A549 (cell line): ENCODE measurements around the gene SRSF4. TPM values are rescaled to one million over a fixed set of nuclear protein-coding genes. Genes with fewer than 3 reads are reported as not detected.

Experiments
- ATAC-seq, 2 experiments: fragments of 200-7000 bp in 1 of 2; fragments of >200 bp in 1 of 2; cut with Nextera tagmentation in 1 of 2; cut with Tn5 transposase in 1 of 2; 3 replicates each; pipeline versions ENCODE4 v1.8.0 to v1.9.1; 2018 to 2020; ENCODE audit warnings: mild to moderate bottlenecking in 1 of 2, moderate library complexity in 1 of 2
- CTCF ChIA-PET: fragments of 300-600 bp; sonication (Branson Sonifier 250); formaldehyde crosslinking; extraction: SDS; loops from one replicate; lab custom pipeline; 2021; ENCODE audit warnings: antibody characterized with exemption, inconsistent platforms; lab: Yijun Ruan, JAX
- POLR2A ChIA-PET: fragments of 350-600 bp; formaldehyde crosslinking; extraction: SDS; loops from one replicate; lab custom pipeline; 2021; ENCODE audit warnings: antibody characterized with exemption, inconsistent platforms; lab: Yijun Ruan, JAX
- DNase-seq, 2 experiments: peaks; one replicate each; pipeline versions ENCODE4 v3.0.0 to v3.0.0-alpha.2; 2011 to 2016; ENCODE audit warnings: low read depth in 1 of 2, low spot score in 1 of 2
- FAIRE-seq: peaks from 2 replicates; lab custom pipeline; 2011; peaks lifted over from hg19 to GRCh38; lab: Jason Lieb, UNC
- H3K27ac ChIP-seq, 2 experiments: fragments of >200 bp; sonication (Bioruptor Twin); formaldehyde crosslinking; 3 replicates each; pipeline ENCODE4 v1.5.1; 2016 to 2017
- H3K4me1 ChIP-seq: fragments of >200 bp; sonication (Bioruptor Twin); formaldehyde crosslinking; 3 replicates; pipeline ENCODE4 v1.6.1; 2016
- H3K4me2 ChIP-seq: fragments of >200 bp; sonication (Bioruptor Twin); formaldehyde crosslinking; 3 replicates; pipeline ENCODE4 v1.6.1; 2016
- H3K4me3 ChIP-seq: fragments of >200 bp; sonication (Bioruptor Twin); formaldehyde crosslinking; 3 replicates; pipeline ENCODE4 v1.5.1; 2016
- H3K9me3 ChIP-seq: fragments of >200 bp; sonication (Bioruptor Twin); formaldehyde crosslinking; 3 replicates; pipeline ENCODE4 v1.6.1; 2016
- BCL3 ChIP-seq: fragments of >200 bp; sonication (Bioruptor Twin); formaldehyde crosslinking; IDR thresholded peaks from 3 replicates; pipeline ENCODE4 v1.6.1; 2016
- CBX2 ChIP-seq: fragments of 200-600 bp; sonication (generic); IDR thresholded peaks from 2 replicates; pipeline ENCODE4 v1.6.1; 2016; ENCODE audit warnings: low read depth, mild to moderate bottlenecking, borderline replicate concordance
- CBX8 ChIP-seq: fragments of 200-600 bp; sonication (generic); IDR thresholded peaks from 2 replicates; pipeline ENCODE4 v1.6.1; 2016
- CHD2 ChIP-seq: fragments of 150-350 bp; IDR thresholded peaks from 2 replicates; pipeline ENCODE4 v1.6.1; 2014; ENCODE audit warnings: low read length; ENCODE audit not compliant: partially characterized antibody
- CHD4 ChIP-seq: fragments of 200-600 bp; sonication (generic); IDR thresholded peaks from 2 replicates; pipeline ENCODE4 v1.6.1; 2016; ENCODE audit warnings: antibody characterized with exemption, mild to moderate bottlenecking, borderline replicate concordance
- CTCF ChIP-seq: fragments of >200 bp; sonication (Bioruptor Twin); formaldehyde crosslinking; IDR thresholded peaks from 3 replicates; pipeline ENCODE4 v1.5.1; 2016
- E2F6 ChIP-seq: IDR thresholded peaks from 2 replicates; pipeline ENCODE4 v1.6.1; 2012; ENCODE audit warnings: low read depth, borderline replicate concordance
- GATA3 ChIP-seq: IDR thresholded peaks from 2 replicates; pipeline ENCODE4 v1.6.1; 2012; ENCODE audit warnings: borderline replicate concordance
- HES2 ChIP-seq: fragments of >200 bp; sonication (Bioruptor Twin); formaldehyde crosslinking; IDR thresholded peaks from 2 replicates; pipeline ENCODE4 v1.6.1; 2016
- HOXB13 ChIP-seq: fragments of 250-450 bp; sonication (Bioruptor Pico); IDR thresholded peaks from 2 replicates; pipeline ENCODE4 v1.5.0; 2020; ENCODE audit warnings: low read depth, mild to moderate bottlenecking, moderate library complexity
- JUN ChIP-seq, 2 experiments: fragments of >200 bp; sonication (Bioruptor Twin); formaldehyde crosslinking; IDR thresholded peaks; 2 replicates in 1 of 2; 3 replicates in 1 of 2; pipeline ENCODE4 v1.6.1; 2016 to 2017
- MAZ ChIP-seq: fragments of 150-350 bp; IDR thresholded peaks from 2 replicates; pipeline ENCODE4 v1.6.1; 2014; ENCODE audit warnings: antibody characterized with exemption, low read depth, low read length, borderline replicate concordance
- MYC ChIP-seq: IDR thresholded peaks from 2 replicates; pipeline ENCODE4 v1.6.1; 2012; ENCODE audit warnings: mild to moderate bottlenecking, inconsistent platforms, low read length, improper control_type of control experiment, borderline replicate concordance
- NFE2L2 ChIP-seq: fragments of 150-350 bp; conservative IDR thresholded peaks from 2 replicates; pipeline ENCODE4 v1.6.1; 2014; ENCODE audit warnings: low read length
- NPAS2 ChIP-seq: fragments of 250-450 bp; sonication (Bioruptor Pico); IDR thresholded peaks from 2 replicates; pipeline ENCODE4 v1.8.0; 2022; ENCODE audit warnings: mild to moderate bottlenecking, moderate library complexity, borderline replicate concordance
- NR3C1 ChIP-seq: fragments of >200 bp; sonication (Bioruptor Twin); formaldehyde crosslinking; IDR thresholded peaks from 3 replicates; pipeline ENCODE4 v1.6.1; 2017
- PBX3 ChIP-seq: IDR thresholded peaks from 2 replicates; pipeline ENCODE4 v1.6.1; 2012
- POLR2A ChIP-seq: IDR thresholded peaks from 2 replicates; pipeline ENCODE4 v1.6.1; 2012; ENCODE audit warnings: mild to moderate bottlenecking, low read length
- POLR2AphosphoS2 ChIP-seq: conservative IDR thresholded peaks from 2 replicates; pipeline ENCODE4 v1.6.1; 2012; ENCODE audit warnings: low read length, improper control_type of control experiment, inconsistent platforms
- RAD21 ChIP-seq, 2 experiments: fragments of >200 bp in 1 of 2; sonication (Bioruptor Twin) in 1 of 2; formaldehyde crosslinking in 1 of 2; IDR thresholded peaks in 1 of 2; conservative IDR thresholded peaks in 1 of 2; 2 replicates in 1 of 2; 3 replicates in 1 of 2; pipeline ENCODE4 v1.6.1; 2012 to 2018; ENCODE audit warnings: inconsistent platforms in 1 of 2
- REST ChIP-seq: fragments of 200-600 bp; sonication (generic); IDR thresholded peaks from 2 replicates; pipeline ENCODE4 v1.6.1; 2016; ENCODE audit warnings: antibody characterized with exemption, mild to moderate bottlenecking, moderate library complexity
- SMC3 ChIP-seq: fragments of >200 bp; sonication (Bioruptor Twin); formaldehyde crosslinking; IDR thresholded peaks from 3 replicates; pipeline ENCODE4 v1.6.1; 2018; ENCODE audit warnings: inconsistent platforms
- SREBF2 ChIP-seq: fragments of 450-650 bp; IDR thresholded peaks from 2 replicates; pipeline ENCODE4 v1.6.1; 2014; ENCODE audit warnings: mild to moderate bottlenecking, moderate library complexity
- TFCP2L1 ChIP-seq: fragments of 250-450 bp; sonication (Bioruptor Pico); IDR thresholded peaks from 2 replicates; pipeline ENCODE4 v1.5.0; 2021; ENCODE audit warnings: mild to moderate bottlenecking
- WGBS: methylation state at CpG from one replicate; pipeline ENCODE4 v1.1.6; 2017; ENCODE audit errors: missing lambda C conversion rate; 5-methylcytosine and 5-hydroxymethylcytosine counted together
- polyA minus RNA-seq: library from RNA; depleted of rRNA, polyadenylated mRNA; stranded (reverse); fragments of >200 nt; gene quantifications from 2 replicates; pipeline ENCODE4 v1.2.3, GENCODE V29; 2011; rRNA and poly(A)+ RNA removed
- polyA plus RNA-seq, 4 experiments: library from polyadenylated mRNA; depleted of rRNA in 3 of 4; stranded (reverse); fragments of >200 nt; fragmentation: RNase III in 1 of 4; extraction: RNeasy Plus Mini Kit Qiagen cat#74134 plus additional on column Dnase treatment in 1 of 4; gene quantifications; 2 replicates in 3 of 4; 3 replicates in 1 of 4; pipeline ENCODE4 v1.2.3, GENCODE V29; 2011 to 2017
- TF ChIP-seq, protein P1 (sequence below): fragments of 250-450 bp; sonication (Bioruptor Pico); IDR thresholded peaks from 2 replicates; pipeline ENCODE4 v1.5.0; 2021; ENCODE audit warnings: mild to moderate bottlenecking, moderate library complexity, borderline replicate concordance
- TF ChIP-seq, protein P2 (sequence below): IDR thresholded peaks from 2 replicates; pipeline ENCODE4 v1.6.1; 2012

SRSF4 gene
- polyA plus RNA-seq (2011; rRNA removed), result 43.6 and 45.6 TPM in 2 replicates
- 27.6 and 35.7 TPM in 2 replicates for polyA plus RNA-seq (2012; cell fraction: cytosol; rRNA removed)
- polyA plus RNA-seq (2012; cell fraction: nucleus; rRNA removed), result 41.8 and 72.8 TPM in 2 replicates
- 51.4 to 64.5 TPM (median 55.9 TPM) in 3 replicates for polyA plus RNA-seq (2017; fragmentation: RNase III; extraction: RNeasy Plus Mini Kit Qiagen cat#74134 plus additional on column Dnase treatment)
- 26.6 and 28.3 TPM in 2 replicates for polyA minus RNA-seq

- H3K4me3 ChIP-seq, result peak within 1 kb of the TSS; percentile 86
- ATAC-seq (peak; percentile 91 to 93), FAIRE-seq (no peak), DNase-seq (peak; percentile 96 to 97)
- ChIA-PET CTCF (interaction anchor here (0.5 to 3.1 kb wide), 20 partner anchors 10 to 461 kb away, joined by 3 to 17 read pairs (median 4); partner anchors contain the start of gene TMEM200B), POLR2A (interaction anchor here (0.5 to 1.8 kb wide), 19 partner anchors 9 to 538 kb away, joined by 3 to 12 read pairs (median 3); partner anchors contain the start of genes TMEM200B and YTHDF2)
- H3K27ac ChIP-seq, result peak within 1 kb of the TSS; percentile 99 to 100
- WGBS, result under 1% methylated on average over 21 of the region's 100 CpGs
- no peaks in the 10 kb centered on the region for H3K9me3 ChIP-seq
- peaks cover 21% of the 10 kb centered on the region for H3K4me1 ChIP-seq
- peak within 1 kb of the TSS; percentile 97 for H3K4me2 ChIP-seq
- TF ChIP-seq, protein P1, sequence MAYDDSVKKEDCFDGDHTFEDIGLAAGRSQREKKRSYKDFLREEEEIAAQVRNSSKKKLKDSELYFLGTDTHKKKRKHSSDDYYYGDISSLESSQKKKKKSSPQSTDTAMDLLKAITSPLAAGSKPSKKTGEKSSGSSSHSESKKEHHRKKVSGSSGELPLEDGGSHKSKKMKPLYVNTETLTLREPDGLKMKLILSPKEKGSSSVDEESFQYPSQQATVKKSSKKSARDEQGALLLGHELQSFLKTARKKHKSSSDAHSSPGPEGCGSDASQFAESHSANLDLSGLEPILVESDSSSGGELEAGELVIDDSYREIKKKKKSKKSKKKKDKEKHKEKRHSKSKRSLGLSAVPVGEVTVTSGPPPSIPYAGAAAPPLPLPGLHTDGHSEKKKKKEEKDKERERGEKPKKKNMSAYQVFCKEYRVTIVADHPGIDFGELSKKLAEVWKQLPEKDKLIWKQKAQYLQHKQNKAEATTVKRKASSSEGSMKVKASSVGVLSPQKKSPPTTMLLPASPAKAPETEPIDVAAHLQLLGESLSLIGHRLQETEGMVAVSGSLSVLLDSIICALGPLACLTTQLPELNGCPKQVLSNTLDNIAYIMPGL (CRISPR knock-in tag), result no peak
- TF ChIP-seq CHD4 (no peak), PBX3 (peak; percentile 79; the same call in 1 of the 2 replicates), GATA3 (no peak), CTCF (peak; percentile 60), HES2 (no peak), CBX8 (no peak), NR3C1 (no peak), MYC (peak; percentile 52; the same call in 1 of the 2 replicates), BCL3 (peak; percentile 36; the same call in 2 of the 3 replicates), SMC3 (peak; percentile 39; the same call in 2 of the 3 replicates), CBX2 (no peak), MAZ (peak; percentile 49; the same call in 1 of the 2 replicates), SREBF2 (no peak), E2F6 (no peak), TFCP2L1 (CRISPR knock-in tag) (no peak), CHD2 (peak; percentile 64), RAD21 (conservative IDR thresholded peaks at IDR 0.05 in 1 of 2, IDR thresholded peaks at IDR 0.05 in 1 of 2) (peak; percentile 14 to 44; a peak in 3 of 5 replicates), NPAS2 (CRISPR knock-in tag) (no peak), POLR2A (peak; percentile 55), JUN (IDR thresholded peaks at IDR 0.05) (peak in 1 of 2 experiments; percentile 85; a peak in 2 of 5 replicates), REST (peak; percentile 45; the same call in 1 of the 2 replicates), NFE2L2 (no peak), POLR2AphosphoS2 (no peak), HOXB13 (CRISPR knock-in tag) (no peak)
- TF ChIP-seq, protein P2, sequence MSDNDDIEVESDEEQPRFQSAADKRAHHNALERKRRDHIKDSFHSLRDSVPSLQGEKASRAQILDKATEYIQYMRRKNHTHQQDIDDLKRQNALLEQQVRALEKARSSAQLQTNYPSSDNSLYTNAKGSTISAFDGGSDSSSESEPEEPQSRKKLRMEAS, result peak; percentile 67
Observed at GRCh38 chr1:29181413-29182225, at the start of gene SRSF4. Gene SRSF4 (minus strand): TSS chr1:29181900. CDS start chr1:29181752, 148 bp downstream.
